ENCODE results near the gene ZNF48. TPM values are rescaled to one million over a fixed set of nuclear protein-coding genes. Genes with fewer than 3 reads are reported as not detected.

Gene ZNF48
- total RNA-seq, 1 experiment from 2014 or later = 57.3 TPM

- no peak for DNase-seq
- Histone ChIP-seq H2BK120ac (ENCODE audit: low read depth, low read length, poor library complexity, severe bottlenecking) (no peak overlapping the region), H3T11ph (ENCODE audit: low read length) (no peak overlapping the region), H3K79me2 (ENCODE audit: insufficient read depth, low read length) (no peaks in the 10 kb centered on the region), H3K4me1 (ENCODE audit: insufficient read depth, low read length) (no peaks in the 10 kb centered on the region), H3K23ac (ENCODE audit: insufficient read length, low read depth, low read length) (no peak overlapping the region), H3K14ac (ENCODE audit: insufficient read depth, low read length) (no peak overlapping the region), H3K9ac (ENCODE audit: extremely low read depth, insufficient read length, low read length) (no peak overlapping the region), H4K20me1 (ENCODE audit: control insufficient read depth, insufficient read depth, insufficient read length) (no peaks in the 10 kb centered on the region), H3K18ac (ENCODE audit: insufficient read length, low read depth, low read length) (no peak overlapping the region), H2AK5ac (ENCODE audit: insufficient read length, low read length) (no peak overlapping the region), H4K5ac (ENCODE audit: insufficient read length, low read depth, low read length) (no peak overlapping the region), H2BK20ac (ENCODE audit: low read depth, low read length, poor library complexity, severe bottlenecking) (no peak overlapping the region), H2AFZ (ENCODE audit: low read length) (no peak overlapping the region), H3K27ac (ENCODE audit: insufficient read length, low read depth, low read length) (no peak overlapping the region), H3K4me2 (ENCODE audit: insufficient read depth, insufficient read length, low read length) (no peak overlapping the region), H3K27me3 (ENCODE audit: insufficient read depth, low read length) (no peaks in the 10 kb centered on the region), H3K79me1 (ENCODE audit: insufficient read depth, low read depth, low read length, poor library complexity, severe bottlenecking) (no peaks in the 10 kb centered on the region), H3K4ac (ENCODE audit: low read depth, low read length) (no peak overlapping the region), H4K91ac (ENCODE audit: insufficient read length, low read depth, low read length) (no peak overlapping the region), H2BK15ac (ENCODE audit: low read depth, low read length) (no peak overlapping the region), H2BK5ac (ENCODE audit: insufficient read length, low read length) (no peak overlapping the region), H3K56ac (ENCODE audit: insufficient read length, low read depth, low read length) (no peak overlapping the region), H3K23me2 (ENCODE audit: insufficient read length, low read depth, low read length, poor library complexity, severe bottlenecking) (no peaks in the 10 kb centered on the region), H4K8ac (replicated peaks; ENCODE audit: insufficient read length, low read depth, low read length) (no peak overlapping the region), H3K9me3 (ENCODE audit: control insufficient read depth, low read depth, low read length) (no peaks in the 10 kb centered on the region), H2BK12ac (ENCODE audit: insufficient read length, low read depth, low read length) (no peak overlapping the region)
- Mint-ChIP-seq H3K4me3 (no peak overlapping the region), H3K9me3 (no peaks in the 10 kb centered on the region), H3K4me1 (no peaks in the 10 kb centered on the region), H3K27me3 (ENCODE audit: low read depth) (no peaks in the 10 kb centered on the region; the same call in 1 of the 2 replicates), H3K27ac (no peak overlapping the region; a peak in 1 of 7 replicates), H3K36me3 (ENCODE audit: insufficient read depth in 1 of 3, low read depth in 3 of 3) (peaks cover 6 to 20% (median 13%) of the 10 kb centered on the region in 3 experiments; a peak in 6 of 7 replicates)
- no peak for TF ChIP-seq CTCF (conservative IDR thresholded peaks at IDR 0.05)
- WGBS (ENCODE audit: extremely low coverage, insufficient read length, low lambda C conversion rate) = no CpG with 5 or more reads among the region's 3 CpGs
These were observed 48.9 kb upstream of the ZNF48 start for GRCh38 chr16:30346286-30346685.
